ENCODE measurements around the gene MAN2A2. TPM values are rescaled to one million over a fixed set of nuclear protein-coding genes. Genes with fewer than 3 reads are reported as not detected.
A peak's percentile ranks its signal among the peaks of the same experiment; 100 is the strongest.

The MAN2A2 gene
- total and polyA plus RNA-seq, 2 of the 8 experiments (the other 6 are each of a cell fraction or from before 2014, with no cell fraction given), result 23.1 to 29.7 TPM

- no peak for TF ChIP-seq CHD7 (IDR thresholded peaks at IDR 0.05; ENCODE audit: insufficient replicate concordance, low read length)
- no peak for TF ChIP-seq SIRT6 (IDR thresholded peaks at IDR 0.05; ENCODE audit: low read length)
- 0 out of 2 replicates have a peak, but pooled peaks have one; percentile 60 for TF ChIP-seq GABPA (IDR thresholded peaks at IDR 0.05; ENCODE audit: borderline replicate concordance, insufficient read depth, low read length)
- no peak for TF ChIP-seq POLR2AphosphoS5 (IDR thresholded peaks at IDR 0.05; ENCODE audit: low read depth, low read length)
- no peak for TF ChIP-seq RXRA (IDR thresholded peaks at IDR 0.05; ENCODE audit: insufficient read depth, low read depth, low read length)
- no peak for TF ChIP-seq YY1 (IDR thresholded peaks at IDR 0.05; ENCODE audit: low read depth, low read length)
- peak; percentile 49 for TF ChIP-seq MAX (IDR thresholded peaks at IDR 0.05)
- no peak for TF ChIP-seq PHF8 (conservative IDR thresholded peaks at IDR 0.05; ENCODE audit: low read depth, low read length)
- no peak; a peak in 1 of 3 replicates for TF ChIP-seq POLR2A (IDR thresholded peaks at IDR 0.05; ENCODE audit: control extremely low read depth in 1 of 2, low read depth in 2 of 2, low read length in 2 of 2)
- no peak for TF ChIP-seq BRCA1 (IDR thresholded peaks at IDR 0.05; ENCODE audit: low read depth, low read length)
These were observed 833 bp downstream of the MAN2A2 start (continued) for GRCh38 chr15:90903733-90904536.
